HepG2 (cell line): ENCODE data around the gene TM4SF5. TPM values are rescaled to one million over a fixed set of nuclear protein-coding genes. Genes with fewer than 3 reads are reported as not detected.
A peak's percentile ranks its signal among the peaks of the same experiment; 100 is the strongest.

Experiments
- CCDC6 ChIP-seq: sonication (generic); formaldehyde crosslinking; IDR thresholded peaks from 2 replicates; pipeline ENCODE4 v1.8.1; 2022; ENCODE audit warnings: mild to moderate bottlenecking, missing genetic modification reagents, moderate library complexity
- KDM5B ChIP-seq: sonication (generic); formaldehyde crosslinking; IDR thresholded peaks from 2 replicates; pipeline ENCODE4 v1.4.0; 2020; ENCODE audit warnings: missing genetic modification reagents, mild to moderate bottlenecking, borderline replicate concordance
- ZNF407 ChIP-seq: sonication (generic); formaldehyde crosslinking; IDR thresholded peaks from one replicate; pipeline ENCODE4 v1.5.1; 2020; ENCODE audit warnings: mild to moderate bottlenecking, missing genetic modification reagents; ENCODE audit errors: not compliant biosample characterization
- ZNF432 ChIP-seq: sonication (generic); formaldehyde crosslinking; IDR thresholded peaks from 2 replicates; pipeline ENCODE4 v1.5.0; 2020; ENCODE audit warnings: missing genetic modification reagents, mild to moderate bottlenecking, borderline replicate concordance
- ZNF788 ChIP-seq: sonication (generic); formaldehyde crosslinking; IDR thresholded peaks from 2 replicates; pipeline ENCODE4 v1.5.0; 2020; ENCODE audit warnings: mild to moderate bottlenecking, missing genetic modification reagents, borderline replicate concordance
- polyA plus RNA-seq, 8 experiments: library from polyadenylated mRNA; depleted of rRNA in 3 of 8; stranded (reverse) in 7 of 8; unstranded in 1 of 8; fragments of >200 nt; fragmentation: Illumina TruSeq in 4 of 8; extraction: Trizol in 4 of 8; gene quantifications; 2 replicates each; pipeline versions ENCODE4 v1.2.1 to v1.2.3, GENCODE V29; 2011 to 2016; ENCODE audit warnings: low read depth in 4 of 8, missing spikeins in 1 of 8, mixed read lengths in 1 of 8; ENCODE audit not compliant: insufficient read depth in 1 of 8
- total RNA-seq, 5 experiments: library from RNA; depleted of rRNA; stranded (reverse); fragments of >200 nt; fragmentation: Illumina TruSeq; extraction: Trizol; gene quantifications; 2 replicates each; pipeline ENCODE4 v1.2.3, GENCODE V29; 2016; ENCODE audit warnings: low read depth in 1 of 5

The TM4SF5 gene
- total and polyA plus RNA-seq, 2 of the 13 experiments (the other 11 are each of a cell fraction or from before 2014, with no cell fraction given) = 30.1 to 126 TPM

DNA sequence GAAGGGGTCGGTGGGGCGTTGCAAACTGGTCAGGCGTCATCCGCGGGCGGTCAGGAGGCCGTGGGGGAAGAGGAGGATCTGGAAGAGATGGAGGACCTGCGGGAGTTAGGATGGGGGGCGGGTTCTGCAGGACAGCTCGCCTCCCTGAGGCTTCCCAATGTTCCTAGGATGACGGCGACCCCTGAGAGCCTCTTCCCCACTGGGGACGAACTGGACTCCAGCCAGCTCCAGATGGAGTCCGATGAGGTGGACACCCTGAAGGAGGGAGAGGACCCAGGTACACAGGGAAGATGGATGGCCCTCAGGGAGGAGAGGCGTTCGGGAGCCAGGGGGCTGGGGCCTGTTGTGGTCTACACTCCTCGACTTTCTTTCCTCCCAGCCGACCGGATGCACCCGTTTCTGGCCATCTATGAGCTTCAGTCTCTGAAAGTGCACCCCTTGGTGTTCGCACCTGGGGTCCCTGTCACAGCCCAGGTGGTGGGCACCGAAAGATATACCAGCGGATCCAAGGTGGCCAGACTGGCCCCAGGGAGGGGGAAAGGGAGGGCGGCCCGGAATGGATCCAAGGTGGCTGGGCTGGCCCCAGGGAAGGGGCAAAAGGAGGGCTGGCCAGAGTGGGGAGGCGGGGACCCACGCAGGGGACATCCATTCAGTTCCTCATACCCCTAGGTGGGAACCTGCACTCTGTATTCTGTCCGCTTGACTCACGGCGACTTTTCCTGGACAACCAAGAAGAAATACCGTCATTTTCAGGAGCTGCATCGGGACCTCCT, 36.1 kb downstream of the TM4SF5 start (continued):
- TF ChIP-seq ZNF407 = peak; percentile 12
- no peak for TF ChIP-seq ZNF432 (CRISPR knock-in tag)
- 0 out of 2 replicates have a peak, but pooled peaks have one; percentile 29 for TF ChIP-seq ZNF788 (CRISPR knock-in tag)
- no peak for TF ChIP-seq KDM5B (CRISPR knock-in tag)
- TF ChIP-seq CCDC6 (CRISPR knock-in tag) = no peak
